HG03280 (cell line): ENCODE results near the gene CMTM7.
A peak's percentile ranks its signal among the peaks of the same experiment; 100 is the strongest.

Experiments
- ATAC-seq: cut with Tn5 transposase; IDR thresholded peaks from one replicate; pipeline ENCODE4 v1.9.1; 2021; ENCODE audit warnings: mild to moderate bottlenecking, moderate library complexity; ENCODE audit not compliant: unreplicated experiment

The CMTM7 gene

DNA sequence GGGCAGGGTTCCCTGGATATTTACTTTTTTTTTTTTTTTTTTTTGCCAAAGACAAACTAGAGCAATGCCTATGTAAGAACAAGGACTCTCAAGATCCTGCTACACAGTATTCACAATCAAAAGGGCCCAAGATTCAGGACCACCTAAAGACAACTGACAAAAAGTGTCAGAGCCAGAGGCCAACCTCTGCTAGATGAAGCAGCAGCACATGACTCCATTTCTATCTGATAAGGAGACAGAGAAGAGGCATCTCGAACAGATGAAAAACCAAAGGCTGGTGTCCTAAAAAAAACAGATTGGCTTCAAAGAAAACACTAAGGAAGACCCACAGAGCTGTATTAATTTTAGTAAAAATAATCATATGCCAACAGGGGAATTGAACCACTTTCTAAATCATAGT lies 91.0 kb downstream of the CMTM7 start:
- no peak for ATAC-seq

DNA sequence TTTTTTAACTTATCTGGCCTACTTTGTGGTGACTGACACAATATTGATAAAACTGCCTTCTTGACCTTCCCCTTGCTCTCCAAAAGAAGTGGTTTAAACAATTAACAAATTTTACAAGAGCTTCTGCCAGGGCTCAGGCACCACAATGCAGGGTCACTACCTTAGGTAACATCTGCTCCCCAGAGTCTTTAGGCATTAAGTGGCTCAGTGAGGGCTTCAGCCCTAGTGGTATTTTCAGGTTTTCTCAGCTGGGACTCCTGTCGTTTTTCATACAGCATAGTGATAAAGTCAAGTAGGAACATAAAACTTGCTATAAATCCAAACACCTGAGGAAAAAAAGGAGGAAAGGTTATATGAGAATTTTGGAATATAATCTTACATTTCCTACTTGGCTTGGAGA lies 92.1 kb downstream of the CMTM7 start:
- no peak for ATAC-seq

DNA sequence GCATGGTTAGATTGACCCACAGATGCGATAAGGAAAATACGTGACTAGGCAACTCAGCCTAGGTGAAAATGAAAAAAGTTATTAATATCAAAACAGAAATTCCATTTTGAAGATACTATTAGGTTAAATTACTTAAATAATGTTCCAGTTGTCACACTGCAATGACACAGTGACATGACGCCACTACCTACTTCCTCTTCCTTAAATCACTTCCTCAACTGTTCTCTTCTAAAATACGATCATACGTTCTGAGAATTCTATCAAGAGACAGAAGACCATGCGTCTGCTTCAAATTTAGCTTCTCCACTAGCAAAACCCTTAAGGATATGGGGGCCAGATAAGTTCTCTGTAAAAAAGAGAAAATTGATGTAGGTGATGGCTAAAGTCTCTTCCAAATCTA lies 92.8 kb downstream of the CMTM7 start:
- ATAC-seq = no peak

DNA sequence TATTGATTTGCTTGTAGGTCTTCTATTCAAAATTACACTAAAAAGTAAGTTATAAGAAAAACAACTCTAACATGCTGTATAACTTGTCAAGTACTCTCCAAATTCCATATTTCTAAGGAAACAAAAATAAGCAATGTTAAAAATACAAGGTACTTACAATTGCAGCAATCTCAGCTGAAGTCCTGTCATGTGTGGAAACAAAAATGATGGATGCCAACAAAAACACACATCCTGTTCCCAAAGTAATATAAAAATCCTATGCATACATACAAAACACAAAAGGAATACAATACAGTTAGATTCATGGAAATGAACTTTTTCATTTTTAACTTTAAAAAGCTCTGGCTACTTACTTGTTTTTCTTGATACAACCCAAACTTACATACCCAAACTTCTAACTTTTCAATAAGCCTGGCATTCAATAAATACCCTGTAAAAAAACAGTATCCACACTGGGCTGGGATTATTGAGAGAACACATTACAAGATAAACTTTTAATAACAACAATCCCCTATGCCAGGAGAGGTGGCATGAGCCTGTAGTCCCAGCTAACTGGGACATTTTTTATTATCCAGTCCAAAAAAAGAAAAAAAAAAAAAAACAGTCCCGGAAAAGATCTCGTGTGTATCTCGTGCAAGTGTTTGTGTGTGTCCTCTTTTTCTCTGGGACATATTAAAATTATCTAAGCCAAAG lies 96.3 kb downstream of the CMTM7 start:
- ATAC-seq = no peak

DNA sequence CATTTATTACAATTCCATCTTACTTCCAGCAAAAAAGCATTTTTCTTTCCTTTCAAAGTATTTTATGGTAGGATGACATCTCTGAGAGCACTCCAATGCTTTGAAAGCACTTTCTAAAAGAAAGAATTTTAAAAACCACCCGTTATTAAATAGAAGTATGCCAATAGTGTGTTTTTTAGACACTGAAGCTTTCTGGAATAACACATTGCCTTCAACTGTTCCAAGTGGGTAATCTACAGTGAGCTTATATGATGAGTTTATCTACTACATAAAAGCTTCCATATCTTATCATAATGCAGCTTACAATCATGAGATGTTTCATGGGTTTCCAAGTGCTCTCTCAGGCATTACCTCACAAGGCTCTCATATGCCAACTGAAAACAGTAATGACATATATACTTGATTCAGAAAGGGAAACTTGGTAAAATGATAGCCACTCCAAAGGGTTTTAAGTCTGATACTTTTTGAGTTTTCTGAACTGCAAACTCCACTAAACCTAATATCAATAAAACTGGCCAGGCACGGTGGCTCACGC lies 96.9 kb downstream of the CMTM7 start:
- no peak for ATAC-seq

DNA sequence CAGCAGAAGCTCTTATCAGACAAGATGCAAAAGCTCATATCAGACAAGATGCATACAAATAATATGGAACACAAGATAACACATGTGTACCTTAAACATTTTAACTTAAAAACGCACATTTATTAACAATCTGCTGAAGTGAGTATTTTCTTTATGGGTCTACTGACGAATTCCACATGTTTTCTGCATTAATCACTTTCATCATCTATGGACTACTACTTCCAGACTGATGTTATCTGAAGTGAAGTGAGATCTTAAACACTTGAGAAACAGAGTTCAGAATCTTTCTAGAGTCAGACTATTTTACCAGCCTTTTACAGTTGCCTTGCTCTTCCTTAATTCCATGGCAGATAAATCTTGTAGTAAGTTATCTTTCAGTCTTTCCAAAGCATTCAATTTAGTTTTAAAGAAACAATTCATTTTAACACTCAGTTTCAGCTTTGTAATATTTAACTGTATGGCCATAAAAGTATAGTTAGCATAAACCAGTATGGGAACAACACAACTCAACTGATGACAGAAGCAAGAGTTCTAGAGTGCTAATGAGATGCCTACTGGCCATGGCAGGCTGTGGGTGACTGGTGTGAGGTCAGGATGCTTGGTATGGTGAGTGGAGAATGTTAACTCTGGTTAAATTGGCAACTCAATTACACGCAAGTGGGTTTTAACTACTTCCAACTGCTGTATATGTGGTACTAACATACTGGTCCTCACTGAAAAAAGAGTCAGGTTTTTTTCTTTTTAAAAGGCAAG lies 101.2 kb downstream of the CMTM7 start:
- ATAC-seq = no peak

DNA sequence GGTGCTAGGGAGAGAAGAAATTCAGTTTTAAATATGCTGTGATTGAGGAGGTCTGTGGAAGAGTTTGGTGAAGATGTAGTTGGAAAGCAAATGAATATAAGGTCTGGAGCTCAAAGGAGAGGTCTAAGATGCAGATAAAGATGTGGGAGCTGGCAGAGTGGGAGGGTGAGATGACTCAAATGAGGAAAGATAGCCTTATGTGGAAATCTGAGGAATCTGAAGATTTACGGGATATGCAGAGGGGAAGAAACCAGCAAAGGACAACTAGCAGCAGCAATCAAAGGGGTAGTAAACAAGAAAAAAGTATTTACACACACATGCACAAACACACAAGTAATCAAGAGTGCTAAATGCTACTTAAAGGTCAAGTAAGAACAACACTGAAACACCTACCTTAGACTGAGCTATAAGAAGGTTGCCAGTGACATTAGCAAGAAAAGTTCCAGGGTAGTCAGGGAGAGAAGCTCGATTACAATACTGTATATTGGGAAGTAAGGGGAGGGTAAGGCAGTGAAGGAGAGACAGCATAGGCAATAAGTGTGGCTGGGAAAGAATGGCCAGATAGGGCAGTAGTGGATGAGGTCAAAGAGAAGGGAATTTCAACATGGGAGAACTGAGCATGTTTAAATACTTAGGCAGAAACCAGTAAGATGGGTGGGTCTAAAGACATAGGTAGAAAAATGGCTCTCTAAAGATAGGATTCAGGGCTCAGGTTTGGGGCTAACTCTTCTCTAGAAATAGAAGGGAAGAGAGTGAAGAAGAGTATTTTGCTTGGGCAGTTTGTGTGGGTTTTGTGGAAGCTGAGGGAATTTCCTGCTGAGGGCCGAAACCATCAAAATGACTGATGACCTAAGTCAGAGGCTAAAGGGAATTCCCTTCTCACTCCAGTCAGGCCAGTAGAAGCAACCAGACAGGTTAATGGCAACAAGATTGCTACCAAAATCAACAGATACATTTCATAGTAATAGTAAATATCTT lies 102.1 kb downstream of the CMTM7 start:
- ATAC-seq = peak; percentile 80

DNA sequence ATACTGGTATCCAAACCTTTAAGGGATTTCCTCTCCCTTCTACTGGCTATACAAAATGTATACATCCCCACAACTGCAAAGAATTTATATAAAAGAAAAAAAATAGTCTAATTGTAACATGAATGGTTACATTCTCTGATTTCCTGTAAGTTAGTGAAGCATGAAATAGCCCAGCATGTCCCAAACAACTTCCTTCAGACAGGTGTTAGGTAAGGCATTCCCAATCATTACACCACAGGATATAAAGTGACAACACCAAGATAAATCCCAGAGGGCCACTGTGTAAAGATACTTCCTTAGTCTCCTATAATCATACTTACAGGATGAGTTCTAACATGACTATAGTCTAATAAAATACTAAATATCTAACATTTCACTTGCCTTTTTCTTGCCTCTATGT lies 103.4 kb downstream of the CMTM7 start:
- ATAC-seq = no peak

DNA sequence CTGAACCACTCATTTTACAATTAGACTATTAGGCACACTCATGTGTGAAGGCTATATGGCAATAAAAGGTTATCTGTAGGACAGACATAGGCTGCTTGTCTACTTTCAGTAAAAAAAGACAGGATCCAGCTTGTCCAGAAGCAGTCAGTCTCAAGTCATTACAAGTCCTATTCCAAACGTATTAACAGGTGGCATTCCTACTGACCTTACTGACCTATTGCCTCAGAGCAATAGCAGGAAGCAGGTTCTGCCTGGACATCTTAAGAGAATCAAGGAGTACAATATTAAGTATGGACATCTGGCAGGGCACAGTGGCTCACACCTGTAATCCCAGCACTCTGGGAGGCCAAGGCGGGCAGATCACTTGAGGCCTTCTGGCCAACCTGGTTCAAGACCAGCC lies 104.0 kb downstream of the CMTM7 start:
- no peak for ATAC-seq

DNA sequence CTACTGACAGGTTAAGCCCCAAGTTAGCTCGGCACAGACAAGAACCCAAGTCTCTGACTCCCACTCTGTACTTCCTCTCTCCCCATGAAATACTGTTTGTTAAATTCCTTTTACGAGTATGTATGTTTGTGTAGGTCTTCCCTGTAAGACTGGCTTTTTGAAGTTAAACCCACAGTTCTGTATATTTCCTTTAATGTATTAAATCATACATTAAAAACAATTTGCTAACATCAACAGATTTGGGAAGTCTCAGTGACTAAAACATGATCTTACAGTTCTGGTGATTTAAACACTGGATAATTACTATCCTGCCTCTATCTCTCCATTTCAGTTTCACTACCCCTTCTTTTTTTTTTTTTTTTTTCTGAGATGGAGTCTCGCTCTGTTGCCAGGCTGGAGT lies 106.6 kb downstream of the CMTM7 start:
- no peak for ATAC-seq

DNA sequence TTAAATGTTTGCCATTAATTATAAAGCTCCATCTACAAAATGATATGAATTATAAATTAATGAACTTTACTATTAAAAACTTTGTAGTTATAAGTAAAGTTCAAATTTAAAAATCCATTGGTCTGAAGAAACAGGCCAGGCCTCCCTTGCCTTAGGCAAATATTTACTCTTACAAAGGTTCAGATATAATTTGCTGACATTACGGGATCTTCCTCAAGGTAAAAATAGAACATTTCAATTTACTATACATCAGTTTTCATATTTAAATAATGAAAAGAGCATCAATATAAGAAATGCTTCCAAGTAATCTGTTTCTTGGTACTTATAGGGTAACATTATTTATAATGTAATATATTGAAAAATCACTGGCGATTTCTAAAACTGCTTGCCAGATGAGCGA lies 107.3 kb downstream of the CMTM7 start:
- ATAC-seq = no peak

DNA sequence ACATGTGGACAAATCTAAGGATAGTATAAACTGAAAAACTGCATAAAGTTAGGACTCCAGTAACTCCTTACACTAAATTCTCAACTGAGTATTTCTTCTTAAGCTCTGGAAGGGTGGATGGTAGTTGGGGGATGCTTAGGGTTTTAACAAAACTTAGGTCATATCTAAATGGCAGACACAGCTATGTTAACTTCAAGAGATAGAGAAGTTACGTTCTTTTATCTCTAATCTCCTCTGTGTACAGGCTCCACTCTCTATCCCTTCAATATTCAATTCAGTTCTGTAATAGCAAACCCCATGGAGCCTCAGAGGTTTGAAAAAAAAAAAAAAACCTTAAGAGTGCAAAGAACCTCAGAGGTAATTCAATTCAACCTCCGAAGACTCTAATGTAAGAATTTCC lies 107.9 kb downstream of the CMTM7 start:
- ATAC-seq = no peak

DNA sequence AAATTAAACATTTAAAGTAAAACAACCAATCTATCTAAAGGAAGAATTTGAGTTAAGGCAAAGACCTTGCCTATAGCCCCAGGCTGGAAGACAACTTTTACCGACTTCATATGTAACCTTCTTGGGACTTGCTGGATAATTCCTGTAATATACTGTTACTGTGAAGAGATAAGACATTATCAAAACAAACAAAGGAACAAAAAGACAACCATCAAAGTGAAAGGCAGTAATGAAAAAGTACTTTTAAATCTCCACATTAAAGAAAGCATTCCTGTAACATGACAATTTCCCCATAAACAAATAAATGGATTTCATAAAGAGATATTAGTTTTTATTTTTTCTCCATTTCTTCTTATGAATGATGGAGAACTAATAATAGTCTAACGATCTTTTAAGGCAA lies 108.6 kb downstream of the CMTM7 start:
- ATAC-seq = no peak

DNA sequence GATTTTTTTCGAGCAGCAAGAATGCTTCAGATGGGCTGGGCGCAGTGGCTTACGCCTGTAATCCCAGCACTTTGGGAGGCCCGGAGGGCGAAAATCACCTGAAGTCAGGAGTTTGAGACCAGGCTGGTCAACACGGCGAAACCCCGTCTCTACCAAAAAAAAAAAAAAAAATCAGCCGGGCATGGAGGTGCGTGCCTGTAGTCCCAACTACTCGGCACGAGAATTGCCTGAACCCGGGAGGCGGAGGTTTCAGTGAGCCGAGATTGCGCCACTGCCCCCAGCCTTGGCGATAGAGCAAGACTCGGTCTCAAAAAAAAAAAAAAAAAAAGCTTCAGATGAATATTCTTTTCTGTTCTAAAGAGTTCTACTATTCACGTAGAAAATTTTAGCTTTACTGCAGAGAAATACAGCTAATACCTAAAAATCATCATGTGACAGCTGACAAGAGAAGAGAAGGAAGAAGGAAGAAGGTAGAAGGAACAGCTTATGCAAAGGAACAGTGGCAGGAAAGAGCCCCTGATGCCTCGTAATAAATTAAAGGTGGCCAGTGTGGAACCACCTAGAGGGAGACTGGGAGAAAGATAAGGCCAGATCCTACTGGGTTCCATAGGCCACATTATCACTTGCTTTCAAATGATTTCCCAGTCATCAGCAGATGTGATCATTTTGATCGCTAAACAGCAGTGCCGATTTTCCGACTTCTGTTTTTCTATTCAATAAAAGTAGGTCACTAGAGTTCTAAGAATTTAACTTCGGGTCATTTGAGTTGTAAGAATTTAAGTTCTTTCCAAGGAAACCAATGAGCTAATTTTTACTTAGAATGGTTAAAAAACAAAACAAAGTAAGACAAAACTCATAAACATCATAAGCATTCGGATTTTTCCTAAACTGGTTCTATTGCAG lies 109.5 kb downstream of the CMTM7 start:
- ATAC-seq = no peak

DNA sequence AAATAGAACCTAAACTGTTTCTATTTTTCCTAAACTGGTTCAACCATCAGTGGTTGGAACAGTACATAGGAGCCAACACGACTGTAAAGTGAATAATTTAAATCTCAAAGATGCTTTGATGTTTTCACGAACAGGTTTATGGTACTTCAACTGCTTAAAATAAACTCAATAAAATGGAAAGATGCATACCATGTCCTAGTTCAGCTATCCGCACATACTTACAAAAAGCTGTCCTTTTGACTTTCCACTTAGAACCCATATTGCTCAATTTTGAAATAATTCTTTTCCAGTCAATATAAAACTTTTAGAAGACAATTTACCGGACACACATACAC lies 110.1 kb downstream of the CMTM7 start:
- ATAC-seq = no peak

DNA sequence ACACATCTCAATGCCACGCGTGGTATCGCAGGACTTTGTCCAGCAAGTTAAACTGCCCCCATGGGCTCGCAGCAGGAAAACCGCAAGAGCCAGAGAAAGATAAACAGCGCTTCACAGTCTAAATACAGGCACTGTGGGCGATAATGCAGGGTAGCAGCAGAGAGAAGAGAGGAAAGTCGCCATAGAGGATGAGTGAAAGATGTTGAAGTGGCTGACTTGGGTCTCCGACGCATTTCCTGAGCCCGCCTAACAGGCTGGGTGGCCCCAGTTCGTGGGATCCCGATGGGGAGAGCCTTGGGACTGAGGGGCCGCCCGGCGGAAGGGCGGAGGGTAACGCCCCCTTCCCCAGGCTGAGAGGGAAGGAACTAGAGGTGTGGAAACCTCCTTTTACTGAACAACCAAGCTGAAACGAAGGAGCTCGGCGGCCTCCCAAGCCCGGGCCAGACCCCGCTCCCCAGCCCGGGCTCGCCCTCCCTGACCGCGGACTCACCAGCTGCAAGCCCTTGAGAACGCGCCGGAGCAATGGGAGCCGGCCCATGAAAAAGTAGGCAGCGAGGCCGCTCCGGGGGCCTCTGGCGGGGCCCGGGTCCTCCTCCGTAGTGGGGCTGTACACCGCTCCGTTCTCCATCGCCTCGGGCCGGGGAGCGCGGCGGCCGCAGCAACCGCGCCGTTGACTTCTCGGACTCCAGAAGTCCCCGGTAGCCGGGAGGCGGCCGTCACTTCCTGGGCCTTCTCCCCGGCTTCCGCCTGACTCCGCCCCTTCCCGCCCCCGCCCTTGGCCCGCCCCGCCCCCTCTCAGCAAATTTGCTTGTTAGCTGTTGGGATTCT lies 110.7 kb downstream of the CMTM7 start, which contains the start of gene CMTM6:
CMTM6 (minus strand) TSS at position 735 of the 828 bp plus-strand sequence; CDS start at position 628, 107 bp downstream.
- peak; percentile 77 for ATAC-seq

DNA sequence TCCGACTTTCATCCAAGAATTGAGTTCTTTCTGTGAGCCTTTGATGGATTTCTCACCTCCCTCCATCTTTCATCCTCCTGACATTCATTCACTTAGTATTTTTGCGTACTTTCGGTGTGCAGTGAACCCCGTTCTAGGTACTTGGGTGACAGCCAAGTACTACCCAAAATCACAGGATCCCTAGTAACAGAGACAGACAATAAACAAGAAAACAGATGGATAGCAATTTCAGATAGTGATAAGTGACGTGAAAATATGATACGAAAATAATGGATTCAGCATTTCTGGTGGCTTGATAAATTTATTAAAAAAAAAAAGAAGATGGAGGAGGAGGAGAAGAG lies 111.3 kb downstream of the CMTM7 start:
- no peak for ATAC-seq
